GM18520 (cell line): ENCODE results near the gene PMS1.
"Not testable (repeated sequence)": the region's sequence is repeated elsewhere in the genome, so short reads cannot be mapped to it uniquely, and the experiment has no call there.

Source experiments
- ATAC-seq: cut with Tn5 transposase; IDR thresholded peaks from one replicate; pipeline ENCODE4 v1.9.1; 2021; ENCODE audit not compliant: unreplicated experiment

The PMS1 gene

GRCh38 chr2:189860161-189860560 lies 75.9 kb downstream of the PMS1 start:
- ATAC-seq = no peak

- no peak for ATAC-seq
Measured at GRCh38 chr2:189862751-189863150, 78.5 kb downstream of the PMS1 start.

GRCh38 chr2:189865826-189866225 lies 81.6 kb downstream of the PMS1 start:
- ATAC-seq = no peak

DNA sequence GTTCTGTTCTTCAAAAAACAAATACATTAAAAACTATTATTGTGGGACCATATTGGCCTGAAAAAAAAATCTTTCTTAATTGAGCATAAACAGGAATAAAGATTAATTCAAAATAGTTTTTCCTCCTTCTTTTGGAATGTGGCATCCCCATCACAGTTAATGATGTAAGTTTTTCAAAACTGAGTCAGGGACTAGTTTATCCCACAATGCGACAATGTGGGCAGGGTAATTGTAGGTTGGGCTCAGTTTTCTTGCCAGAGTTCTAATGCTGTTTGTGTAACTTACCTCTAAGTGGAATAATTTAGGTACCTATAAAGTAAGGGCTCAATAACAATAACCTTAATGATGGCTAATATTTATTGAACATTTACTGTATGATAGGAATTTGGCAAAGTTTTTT lies 82.0 kb downstream of the PMS1 start:
- no peak for ATAC-seq

- ATAC-seq = no peak
Measured at GRCh38 chr2:189868896-189869295, 84.6 kb downstream of the PMS1 start.

- ATAC-seq = no peak
Measured at GRCh38 chr2:189870381-189871085, 86.3 kb downstream of the PMS1 start.

- ATAC-seq = no peak
Measured at GRCh38 chr2:189873696-189874095, 89.4 kb downstream of the PMS1 start.

GRCh38 chr2:189874586-189875320 lies 90.5 kb downstream of the PMS1 start:
- ATAC-seq = no peak

GRCh38 chr2:189876271-189876670 lies 92.0 kb downstream of the PMS1 start:
- no peak for ATAC-seq

- ATAC-seq = no peak
Measured at GRCh38 chr2:189879716-189880081, 95.4 kb downstream of the PMS1 start.

DNA sequence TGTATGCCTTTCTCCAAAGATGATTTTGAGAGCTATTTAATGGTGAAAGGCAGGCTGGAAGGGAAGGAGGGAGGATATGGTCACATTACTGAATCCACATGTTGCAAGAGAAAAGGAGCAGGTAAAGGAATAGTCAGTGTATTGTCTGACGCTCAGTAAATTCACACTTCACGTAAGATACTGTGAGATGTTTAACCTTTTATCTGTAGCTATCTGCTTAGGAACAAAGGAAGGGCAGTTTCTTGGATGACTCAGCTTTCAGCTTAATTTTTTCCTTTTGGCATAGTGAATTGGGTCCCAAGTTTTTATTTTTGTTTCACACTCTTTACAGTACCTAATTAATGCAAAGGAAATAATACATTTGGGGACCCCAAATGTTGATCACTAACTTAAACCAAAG lies 96.2 kb downstream of the PMS1 start:
- no peak for ATAC-seq

DNA sequence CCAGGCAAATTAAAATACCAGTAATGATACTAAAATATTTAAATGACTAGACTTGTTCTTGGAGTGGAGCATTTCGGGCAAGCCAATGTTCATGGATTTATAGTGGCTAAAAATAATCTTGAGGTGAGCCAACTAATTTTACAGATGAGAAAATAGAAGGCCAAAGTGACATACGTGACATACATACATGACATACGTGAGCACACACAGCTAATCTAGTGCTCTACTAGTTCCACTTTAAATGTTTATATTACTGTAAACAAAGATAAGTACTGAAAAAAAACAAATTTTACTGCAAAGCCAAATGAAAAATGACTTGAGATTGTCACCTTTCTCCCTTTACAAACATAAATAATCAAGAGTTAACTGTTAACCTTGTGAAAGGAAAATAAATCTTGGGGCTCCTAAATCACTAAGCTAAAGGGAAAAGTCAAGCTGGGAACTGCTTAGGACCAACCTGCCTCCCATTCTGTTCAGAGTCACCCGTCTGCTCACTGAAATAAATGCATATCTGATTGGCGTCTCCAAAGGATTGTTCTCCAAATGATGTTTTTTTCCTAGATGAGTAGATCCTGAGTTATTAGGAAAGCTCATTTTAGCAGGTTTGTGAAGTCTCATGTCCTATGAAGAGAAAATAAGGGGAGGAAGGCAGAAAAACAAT lies 96.7 kb downstream of the PMS1 start:
- ATAC-seq = no peak

GRCh38 chr2:189885368-189885767 lies 101.1 kb downstream of the PMS1 start:
- no peak for ATAC-seq

DNA sequence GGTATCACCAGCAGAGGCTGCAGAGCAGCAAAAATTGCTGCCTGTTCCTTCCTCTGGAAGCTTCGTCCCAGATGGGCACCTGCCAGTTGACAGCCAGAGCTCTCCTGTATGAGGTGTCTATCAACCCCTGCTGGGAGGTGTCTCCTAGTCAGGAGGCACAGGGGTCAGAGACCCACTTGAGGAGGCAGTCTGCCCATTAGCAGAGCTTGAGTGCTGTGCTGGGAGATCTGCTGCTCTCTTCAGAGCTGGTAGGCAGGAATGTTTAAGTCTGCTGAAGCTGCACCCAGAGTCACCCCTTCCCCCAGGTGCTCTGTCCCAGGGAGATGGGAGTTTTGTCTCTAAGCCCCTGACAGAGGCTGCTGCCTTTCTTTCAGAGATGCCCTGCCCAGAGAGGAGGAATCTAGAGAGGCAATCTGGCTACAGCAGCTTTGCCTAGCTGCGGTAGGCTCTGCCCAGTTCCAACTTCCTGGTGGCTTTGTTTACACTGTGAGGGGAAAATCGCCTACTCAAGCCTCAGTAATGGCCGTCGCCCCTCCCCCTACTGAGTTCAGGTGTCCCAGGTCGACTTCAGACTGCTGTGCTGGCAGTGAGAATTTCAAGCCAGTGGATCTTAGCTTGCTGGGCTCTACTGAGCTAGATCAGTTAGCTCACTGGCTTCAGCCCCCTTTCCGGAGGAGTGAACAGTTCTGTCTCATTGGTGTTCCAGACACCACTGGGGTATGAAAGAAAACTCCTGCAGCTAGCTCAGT lies 108.5 kb downstream of the PMS1 start:
- ATAC-seq = not testable (repeated sequence)

- ATAC-seq = no peak
Measured at GRCh38 chr2:189896809-189897208, 112.6 kb downstream of the PMS1 start.

DNA sequence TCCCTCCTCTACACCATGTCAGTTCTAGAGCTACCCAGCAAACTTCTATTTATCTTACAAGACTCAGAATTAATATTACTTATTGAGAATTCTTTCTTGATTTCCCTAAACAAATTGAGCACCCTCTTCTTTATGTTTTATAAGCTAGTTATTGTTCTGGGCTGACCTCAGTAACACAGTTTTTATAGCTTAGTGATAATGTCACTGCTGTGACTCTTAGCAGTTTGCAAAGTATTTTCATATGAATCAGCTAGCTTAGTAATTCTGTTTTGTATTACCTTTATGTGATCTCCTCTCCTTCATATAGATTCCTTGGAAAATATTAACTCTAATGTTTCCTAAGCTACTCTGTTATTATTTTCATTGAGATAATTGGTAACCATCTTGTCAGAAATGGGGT lies 114.9 kb downstream of the PMS1 start:
- ATAC-seq = no peak

- ATAC-seq = no peak
Measured at GRCh38 chr2:189900726-189901125, 116.5 kb downstream of the PMS1 start.

- no peak for ATAC-seq
Measured at GRCh38 chr2:189901664-189902063, 117.4 kb downstream of the PMS1 start.

DNA sequence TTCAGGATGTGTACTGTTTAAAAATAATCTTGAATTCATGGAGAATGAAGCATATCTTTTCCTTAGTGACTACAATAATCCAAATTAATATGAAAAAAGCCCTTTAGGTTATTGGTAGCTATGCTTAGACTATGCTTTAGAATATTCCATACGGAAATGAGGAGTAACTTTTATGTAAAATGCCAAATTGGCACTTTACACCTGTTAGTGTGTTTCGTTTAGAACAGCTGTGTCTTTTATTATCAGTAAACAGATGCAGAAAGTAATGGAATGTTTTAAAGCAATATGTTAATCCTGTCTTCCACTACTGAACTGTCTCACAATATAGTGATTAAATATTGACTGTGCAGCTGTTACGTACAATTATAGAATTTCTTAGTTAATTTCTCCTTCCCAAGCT lies 129.6 kb downstream of the PMS1 start:
- ATAC-seq = no peak

GRCh38 chr2:189916651-189917050 lies 132.4 kb downstream of the PMS1 start:
- no peak for ATAC-seq
